ENCODE results near the gene FZD4.
"Not testable (repeated sequence)": the region's sequence is repeated elsewhere in the genome, so short reads cannot be mapped to it uniquely, and the experiment has no call there.

The FZD4 gene

DNA sequence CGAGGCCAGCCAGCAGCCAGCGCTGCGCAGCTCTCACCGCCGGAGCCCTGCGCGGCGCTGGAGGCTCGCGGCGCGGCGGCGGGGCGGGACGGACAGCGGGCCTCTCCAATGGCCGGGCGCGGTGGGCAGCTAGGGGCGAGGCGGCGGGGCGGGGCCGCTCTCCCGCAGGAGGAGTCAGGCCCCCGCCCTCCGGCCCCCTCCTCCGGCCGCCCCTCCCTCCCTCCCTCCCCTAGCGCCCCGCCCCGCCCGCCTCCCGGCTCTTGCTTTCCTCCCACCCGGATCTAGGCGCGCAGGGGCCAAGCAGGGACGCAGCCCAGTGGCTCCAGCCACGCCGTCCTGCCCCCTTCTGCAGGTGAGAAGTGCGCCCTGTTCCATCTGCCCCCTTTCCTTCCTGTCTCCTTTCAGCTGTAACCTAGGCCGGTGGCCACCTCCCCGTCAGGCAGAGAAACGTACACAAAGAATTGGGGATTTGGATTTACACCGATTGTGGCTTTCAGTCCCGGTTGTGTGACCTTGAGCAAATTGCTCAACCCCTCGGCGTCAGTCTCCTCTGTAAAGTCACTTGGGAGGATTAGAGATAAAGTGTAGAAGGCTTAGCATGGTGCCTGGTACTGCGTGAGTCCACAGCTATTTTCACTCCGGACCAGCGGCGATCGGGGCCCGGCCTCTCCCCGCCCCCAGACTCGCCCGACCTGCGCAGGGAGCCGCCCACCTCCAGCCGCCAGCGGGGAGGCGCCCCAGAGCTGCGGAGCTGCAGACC lies at the start of gene FZD4:
Gene FZD4, minus strand, starts transcription at position 35 of the 760 bp plus-strand sequence. CDS start 310 bp downstream, outside the sequence.
- DNase-seq (ENCODE audit: low read depth), result peak; percentile 91

DNA sequence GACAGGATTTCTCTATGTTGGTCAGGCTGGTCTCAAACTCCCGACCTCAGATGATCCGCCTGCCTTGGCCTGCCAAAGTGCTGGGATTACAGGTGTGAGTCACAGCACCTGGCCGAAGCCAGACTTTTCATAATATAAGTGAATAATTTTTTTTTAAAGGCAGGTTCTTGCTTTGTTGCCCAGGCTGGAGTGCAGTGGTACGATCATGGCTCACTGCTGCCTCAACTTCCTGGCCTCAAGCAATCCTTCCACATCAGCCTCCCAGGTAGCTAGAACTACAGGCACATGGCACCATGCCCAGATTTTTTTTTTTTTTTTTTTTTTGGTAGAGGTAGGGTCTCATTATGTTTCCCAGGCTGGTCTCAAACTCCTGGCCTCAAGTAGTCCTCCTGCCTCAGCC lies 49.1 kb upstream of the FZD4 start:
- not testable (repeated sequence) for DNase-seq (ENCODE audit: low read depth)

DNA sequence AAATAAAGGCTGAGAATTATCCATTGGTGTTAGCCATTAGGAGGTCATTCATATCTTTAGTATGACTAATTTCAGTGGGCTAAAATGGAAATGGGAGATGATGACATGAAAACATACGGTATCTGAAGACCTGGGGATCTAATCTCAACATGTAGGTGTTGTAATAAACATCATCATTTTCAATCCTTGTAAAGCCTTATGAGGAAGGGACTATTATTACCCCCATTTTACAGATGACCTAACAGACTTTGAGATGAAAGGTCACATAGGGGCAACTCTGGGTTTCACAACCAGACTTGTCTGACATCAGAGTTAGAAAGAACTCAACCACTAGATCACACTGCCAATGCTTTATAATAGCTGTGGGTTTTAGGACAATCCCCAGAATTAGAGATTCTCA lies 47.7 kb upstream of the FZD4 start:
- DNase-seq (ENCODE audit: low read depth), result no peak

DNA sequence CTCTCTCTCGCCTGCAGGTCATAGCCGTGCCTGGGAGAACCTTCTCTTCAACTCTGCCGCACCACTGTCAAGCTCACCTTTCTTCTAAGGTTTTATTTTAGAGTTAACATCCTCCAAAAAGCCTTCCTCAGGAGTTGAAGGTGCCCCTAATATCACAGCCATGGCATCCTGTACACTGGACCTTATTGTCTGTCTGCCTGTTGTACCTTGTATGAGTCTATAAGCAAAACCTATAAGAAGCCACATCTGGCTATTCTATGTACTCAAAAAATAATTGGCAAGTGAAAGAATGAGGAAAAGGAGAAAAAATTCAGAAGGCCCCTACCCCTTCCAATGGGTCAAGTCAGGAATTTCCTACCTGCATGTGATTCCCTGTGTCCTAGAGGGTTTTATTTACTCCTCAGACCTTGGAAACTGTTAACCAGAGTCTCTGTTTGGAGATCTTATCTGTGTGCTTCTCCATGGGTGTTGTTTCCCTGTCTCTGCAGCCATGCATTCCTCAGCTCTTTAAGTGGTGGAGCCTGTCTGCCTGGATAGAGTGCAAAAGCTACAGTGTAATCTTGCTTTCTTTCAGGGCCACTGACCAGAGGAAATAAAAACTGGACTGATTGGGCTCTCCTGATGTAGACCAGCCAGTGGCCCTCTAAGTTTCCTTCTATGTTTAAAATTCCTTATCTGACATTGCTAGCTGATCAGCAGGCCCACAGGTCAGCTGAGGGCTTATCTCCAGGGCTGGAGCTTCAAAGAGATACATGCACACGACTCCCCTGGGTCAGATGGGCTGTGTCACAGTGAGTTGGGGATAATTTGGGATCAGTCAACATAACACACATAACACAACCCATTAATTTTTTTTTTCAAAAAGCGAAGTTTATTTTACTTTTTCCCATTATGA lies 44.9 kb upstream of the FZD4 start:
- peak; percentile 64 for DNase-seq (ENCODE audit: low read depth)

DNA sequence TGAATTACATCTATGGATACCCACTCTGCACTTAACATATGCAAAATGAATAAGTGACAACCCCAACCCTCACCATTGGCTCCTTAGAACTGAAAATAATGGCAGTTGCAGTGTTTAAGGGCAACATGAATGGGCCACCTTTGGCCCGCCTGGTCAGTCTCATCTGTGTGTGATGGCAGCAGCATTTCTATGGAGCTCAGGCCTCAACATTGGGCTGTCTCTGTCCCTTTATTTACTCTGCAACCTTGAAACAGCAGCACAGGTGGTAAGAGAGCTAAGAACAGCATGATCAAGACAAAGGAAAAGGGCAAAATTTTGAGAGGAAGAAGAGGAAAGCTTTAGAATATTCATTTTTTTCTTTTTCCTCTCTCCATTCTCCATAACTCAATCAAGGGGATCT lies 44.2 kb upstream of the FZD4 start:
- no peak for DNase-seq (ENCODE audit: low read depth)

DNA sequence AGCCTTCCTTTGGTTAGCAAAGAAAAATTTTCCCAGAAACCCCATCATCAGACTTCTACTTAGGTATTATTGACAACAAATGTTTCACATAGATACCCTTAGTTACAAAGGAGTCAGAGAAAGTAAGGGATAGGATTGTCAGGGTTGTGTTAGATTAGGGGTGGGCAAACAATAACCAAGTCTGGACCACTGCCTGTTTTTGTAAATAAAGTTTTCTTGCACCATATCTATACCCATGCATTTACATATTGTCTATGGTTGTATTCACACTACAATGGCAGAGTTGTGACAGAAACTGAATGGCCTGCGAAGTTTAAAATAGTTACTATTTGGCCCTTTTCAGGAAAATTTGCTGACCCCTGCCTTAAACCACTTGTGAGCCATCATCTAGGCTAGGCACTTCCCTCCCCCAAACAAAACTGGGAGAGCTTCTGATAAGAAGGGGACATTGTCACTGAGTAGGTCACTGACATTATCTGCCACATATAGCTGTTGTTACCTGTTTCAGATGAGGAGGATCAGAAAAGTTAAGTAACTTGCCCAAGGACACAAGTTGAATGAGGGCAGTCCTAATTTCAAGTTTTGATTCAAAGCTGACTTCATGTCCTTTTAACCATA lies 41.9 kb upstream of the FZD4 start:
- DNase-seq (ENCODE audit: low read depth), result no peak

DNA sequence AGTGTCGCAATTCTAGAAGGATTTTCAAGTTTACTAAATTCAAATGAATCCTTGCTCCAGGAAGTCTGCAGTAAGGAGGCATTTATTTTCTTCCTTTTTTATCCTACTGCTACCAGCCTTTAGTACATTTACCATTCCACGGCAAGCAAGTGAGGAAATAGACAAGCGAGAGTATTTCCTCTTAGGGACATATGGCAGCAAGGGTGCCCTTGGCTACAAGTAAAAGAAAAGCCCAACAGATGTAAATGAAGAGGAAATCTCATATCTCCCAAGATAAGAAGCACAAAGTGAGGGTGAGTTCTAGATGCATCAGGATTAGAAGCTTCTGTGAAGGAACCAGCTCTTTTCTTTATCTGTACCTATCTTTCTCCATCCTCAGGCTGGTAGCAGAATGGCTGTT lies 37.8 kb upstream of the FZD4 start:
- no peak for DNase-seq (ENCODE audit: low read depth)

DNA sequence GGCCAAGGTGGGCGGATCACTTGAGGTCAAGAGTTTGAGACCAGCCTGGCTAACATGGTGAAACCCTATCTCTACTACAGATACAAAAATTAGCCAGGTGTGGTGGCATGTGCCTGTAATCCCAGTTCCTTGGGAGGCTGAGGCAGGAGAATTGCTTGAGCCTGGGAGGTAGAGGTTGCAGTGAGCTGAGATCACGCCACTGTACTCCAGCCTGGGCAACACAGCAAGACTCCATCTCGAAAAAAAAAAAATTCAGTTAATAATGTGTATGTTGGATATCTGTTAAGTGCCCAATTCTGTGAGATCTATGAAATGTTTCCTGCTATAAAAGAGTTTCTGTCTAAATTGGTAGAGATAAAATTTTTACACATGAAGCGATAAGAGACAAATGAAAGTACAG lies 37.1 kb upstream of the FZD4 start:
- DNase-seq (ENCODE audit: low read depth), result not testable (repeated sequence)

DNA sequence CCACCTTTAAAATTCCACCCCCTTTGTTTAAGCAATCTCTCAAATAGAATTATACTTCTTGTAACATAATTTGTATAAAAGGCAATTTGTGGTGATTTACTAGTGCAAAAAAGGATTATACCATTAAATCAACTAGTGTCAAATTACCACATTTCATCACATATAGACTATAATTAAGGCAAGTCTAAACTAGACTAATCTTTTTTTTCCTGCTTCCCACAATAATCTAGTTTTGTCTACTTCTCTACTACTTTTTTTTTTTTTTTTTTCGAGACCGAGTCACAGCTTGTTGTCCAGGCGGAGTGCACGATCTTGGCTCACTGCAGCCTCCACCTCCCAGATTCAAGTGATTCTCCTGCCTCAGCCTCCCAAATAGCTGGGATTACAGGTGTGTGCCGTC lies 36.1 kb upstream of the FZD4 start:
- DNase-seq (ENCODE audit: low read depth), result no peak

DNA sequence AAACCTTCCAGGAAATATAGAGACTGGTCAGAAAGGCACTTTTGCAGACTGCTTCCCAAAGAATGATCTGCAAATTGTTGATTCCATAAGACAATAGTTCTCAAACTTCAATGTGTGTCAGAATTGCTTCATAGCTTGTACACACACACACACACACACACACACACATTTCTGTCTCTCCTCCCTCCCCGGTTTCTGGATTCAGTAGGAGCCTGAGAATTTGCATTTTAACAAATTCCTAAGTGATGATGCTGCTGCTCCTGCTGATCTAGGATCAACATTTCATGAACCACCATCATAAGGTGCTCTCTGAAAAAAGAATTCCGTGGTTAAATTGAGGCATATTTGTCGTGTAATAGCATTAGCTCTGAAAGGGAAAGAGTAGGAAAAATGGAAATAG lies 35.3 kb upstream of the FZD4 start:
- peak; percentile 82 for DNase-seq (ENCODE audit: low read depth)

DNA sequence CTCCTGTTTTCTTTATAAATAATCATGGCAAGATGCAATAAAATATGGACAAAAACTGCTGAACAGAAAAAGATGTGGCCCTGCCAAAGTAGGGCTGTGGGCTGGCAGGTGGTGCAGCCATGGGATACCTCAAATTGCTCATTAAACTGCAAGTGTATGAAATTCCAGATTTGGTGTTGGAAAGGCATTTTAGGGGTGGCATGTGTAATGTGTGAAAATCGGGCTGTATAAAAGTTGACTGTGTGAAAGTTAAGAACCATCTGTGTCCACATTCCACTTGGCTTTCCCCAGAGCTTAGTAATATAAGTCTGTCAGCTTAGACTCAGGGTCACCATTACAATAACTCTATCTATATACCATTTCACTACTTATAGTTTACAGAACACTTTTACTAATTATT lies 34.8 kb upstream of the FZD4 start:
- peak; percentile 22 for DNase-seq (ENCODE audit: low read depth)

DNA sequence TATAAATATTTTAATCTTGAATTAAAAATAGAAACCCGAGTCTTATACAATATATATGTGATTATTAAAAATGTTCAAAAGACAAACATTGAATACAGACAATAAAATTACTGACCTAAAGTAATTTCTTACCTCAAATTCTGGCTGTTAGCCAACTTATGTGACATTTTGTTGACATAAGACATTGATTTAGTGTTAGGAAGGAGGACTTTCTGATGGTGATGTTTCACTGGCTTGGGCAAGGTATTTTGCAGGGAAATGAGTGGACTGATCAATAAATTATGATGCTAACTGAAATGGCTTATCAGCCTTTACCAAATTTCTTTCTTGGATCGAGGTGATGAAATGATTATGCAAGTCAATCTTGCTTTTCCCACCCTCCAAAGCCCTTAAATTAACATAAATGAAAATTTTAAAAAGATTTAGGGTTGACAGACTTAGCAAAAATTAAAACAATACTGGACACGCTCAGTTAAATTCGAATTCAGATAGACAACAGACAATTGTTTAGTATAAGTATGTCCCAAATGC lies 33.2 kb upstream of the FZD4 start:
- no peak for DNase-seq (ENCODE audit: low read depth)

DNA sequence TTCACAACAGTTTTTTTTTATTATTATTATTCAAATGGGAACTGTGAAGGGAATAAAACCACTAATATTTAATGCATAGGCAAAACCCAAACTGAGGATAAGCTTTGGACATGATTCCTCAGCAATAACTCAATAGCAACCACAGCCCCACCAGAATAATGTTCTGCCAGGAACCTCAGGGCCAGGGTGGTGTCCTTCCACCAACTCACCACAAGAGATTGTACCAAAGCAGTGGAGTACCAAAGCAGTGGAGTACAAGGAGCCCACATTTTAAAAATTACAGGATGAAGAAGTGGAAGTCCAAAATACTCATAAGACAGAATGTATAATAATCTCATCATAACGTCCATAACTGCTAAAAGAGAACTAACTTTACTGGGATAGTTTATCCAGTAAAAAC lies 32.5 kb upstream of the FZD4 start:
- no peak for DNase-seq (ENCODE audit: low read depth)

DNA sequence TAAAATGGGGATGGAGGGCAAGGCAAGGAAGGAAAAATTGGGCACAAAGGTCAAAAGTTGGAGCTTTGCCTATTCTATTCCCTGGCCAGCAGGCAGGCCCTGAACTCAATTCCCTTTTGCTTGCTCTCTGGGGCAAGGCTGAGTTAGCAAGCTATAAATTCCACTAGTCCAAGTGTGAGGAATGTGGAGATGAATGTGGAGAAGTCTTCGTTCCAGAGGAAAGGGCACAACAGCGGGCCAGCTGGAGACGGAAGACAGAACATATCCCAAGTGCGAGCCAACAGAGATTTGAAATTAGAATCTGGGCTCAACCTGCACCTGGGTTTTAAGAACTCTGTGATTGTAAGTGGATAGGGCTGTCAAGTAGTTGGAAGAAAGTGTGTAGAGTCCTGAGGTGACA lies 29.5 kb upstream of the FZD4 start:
- DNase-seq (ENCODE audit: low read depth), result no peak

DNA sequence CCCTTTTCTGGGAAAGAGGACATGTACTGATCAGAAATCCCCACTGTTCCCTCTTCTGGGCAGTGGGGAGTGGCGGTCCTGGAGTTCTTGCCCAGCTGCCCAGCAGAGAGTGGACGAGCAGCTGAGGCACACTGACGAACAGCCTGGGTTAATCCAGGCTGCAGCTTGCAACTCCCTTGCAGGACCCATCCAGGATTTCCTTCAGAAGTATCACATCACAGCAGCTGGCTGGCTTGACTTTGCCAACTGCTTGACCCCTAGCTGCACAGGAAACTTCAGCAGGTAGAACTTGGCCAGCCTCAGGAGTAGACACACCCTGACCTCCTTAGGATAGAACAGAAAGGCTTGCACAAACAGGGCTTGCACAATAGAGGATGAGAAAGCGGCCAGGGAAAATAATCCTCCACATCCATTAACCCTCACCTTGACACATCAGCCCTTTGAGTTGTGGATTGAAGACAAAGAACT lies 27.9 kb upstream of the FZD4 start:
- no peak for DNase-seq (ENCODE audit: low read depth)

DNA sequence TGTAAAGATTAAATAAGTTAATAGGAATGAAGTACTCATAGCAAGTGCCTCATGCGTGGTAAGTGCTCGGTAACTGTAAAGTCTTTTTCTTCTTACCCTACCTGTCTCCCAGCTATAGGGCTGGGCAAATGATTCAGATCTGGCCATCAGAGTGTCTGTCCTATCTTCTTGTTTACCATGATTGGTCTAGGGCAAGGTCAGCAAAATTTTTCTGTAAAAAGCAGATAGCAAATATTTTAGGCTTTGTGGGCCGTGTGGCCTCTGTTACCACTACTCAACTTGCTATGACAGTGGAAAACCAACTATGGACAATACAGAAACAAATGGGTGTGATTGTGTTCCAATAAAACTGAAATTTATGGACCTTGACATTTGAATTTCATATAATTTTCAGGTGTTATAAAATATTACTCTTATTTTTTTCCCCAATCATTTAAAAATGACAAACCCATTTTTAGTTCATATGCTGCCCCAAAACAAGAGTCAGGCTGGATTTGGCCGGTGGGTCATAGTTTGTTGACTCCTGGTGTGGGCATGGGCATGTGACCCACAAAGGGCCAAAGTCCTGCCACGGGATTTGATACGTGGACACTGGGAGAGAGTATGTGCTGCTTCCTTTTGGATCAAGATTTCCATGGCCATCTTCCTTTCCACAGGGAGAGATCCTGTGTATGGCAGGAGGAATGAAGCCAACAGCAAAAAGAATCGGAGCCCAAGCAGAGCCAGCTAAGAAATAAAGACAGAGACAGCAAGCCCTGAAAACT lies 26.8 kb upstream of the FZD4 start:
- no peak for DNase-seq (ENCODE audit: low read depth)

DNA sequence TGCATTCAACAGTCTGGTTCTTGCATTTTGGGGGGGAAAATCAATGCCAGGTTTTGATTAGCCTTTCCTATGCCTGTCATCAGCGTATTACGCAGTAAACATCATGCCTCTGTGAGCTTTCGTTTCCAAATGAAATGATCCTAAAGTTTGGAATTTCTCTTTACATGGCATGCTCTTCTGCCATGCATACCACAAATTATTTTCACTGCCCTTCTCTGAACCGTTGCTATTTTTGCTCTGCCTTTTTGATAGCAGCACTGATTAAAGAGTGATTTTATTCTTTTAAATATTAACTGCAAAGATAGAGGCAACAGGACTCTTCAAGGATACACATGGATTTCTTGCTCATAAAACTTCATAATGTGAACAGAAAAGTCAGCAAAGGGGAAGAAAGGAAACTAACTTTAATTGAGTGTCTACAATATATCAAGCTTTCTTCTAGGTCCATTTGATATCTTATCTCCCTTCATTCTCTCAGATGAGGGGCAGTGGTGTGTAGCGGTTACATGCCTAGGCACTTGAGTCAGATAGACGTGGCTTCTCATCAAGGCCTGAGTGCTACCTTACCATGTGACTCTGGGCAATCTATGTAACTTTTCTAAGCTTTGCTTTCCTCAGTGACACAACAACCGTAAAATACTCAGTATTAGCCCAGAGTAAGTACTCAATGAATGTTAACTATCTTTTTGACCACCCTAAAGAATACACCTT lies 25.0 kb upstream of the FZD4 start:
- DNase-seq (ENCODE audit: low read depth), result peak; percentile 44

DNA sequence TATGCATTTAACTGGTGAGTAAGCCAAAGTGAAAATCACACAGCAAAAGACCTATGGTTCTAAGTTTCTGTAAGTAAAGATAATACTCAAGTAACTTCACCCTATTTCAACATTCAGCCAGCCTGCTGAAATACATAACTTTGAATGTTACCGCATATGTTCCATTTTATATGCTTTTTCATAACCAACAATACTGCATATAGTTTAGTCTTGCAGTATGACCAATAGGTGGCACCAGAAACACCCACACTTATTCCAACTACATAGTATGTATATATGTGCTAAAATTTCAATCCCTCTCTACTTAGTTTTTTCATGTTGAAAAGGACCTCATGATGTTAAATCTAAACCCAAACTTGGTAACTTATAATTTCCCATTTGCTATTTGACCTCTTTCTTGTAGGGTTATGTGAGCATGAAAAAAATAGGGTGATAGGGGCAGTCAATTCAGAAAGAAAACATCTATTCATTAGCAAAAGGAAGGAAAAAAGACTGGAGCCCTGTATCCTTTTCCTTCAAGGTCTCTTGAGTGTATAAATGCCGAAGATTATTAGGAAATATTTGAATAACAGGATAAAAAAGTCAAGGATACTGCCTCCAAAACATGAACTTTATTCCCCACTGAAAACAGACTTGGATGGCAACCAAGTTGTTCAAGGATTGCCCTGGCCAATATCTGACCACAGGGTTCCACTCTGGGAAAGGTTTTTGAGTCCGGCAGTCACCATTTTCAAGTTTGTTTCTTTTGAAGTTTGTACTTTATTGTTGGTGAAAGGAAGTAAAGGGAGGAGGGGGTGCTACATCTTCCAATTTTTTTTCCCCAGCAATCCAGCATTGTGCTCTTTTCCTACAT lies 23.8 kb upstream of the FZD4 start:
- peak; percentile 54 for DNase-seq (ENCODE audit: low read depth)

DNA sequence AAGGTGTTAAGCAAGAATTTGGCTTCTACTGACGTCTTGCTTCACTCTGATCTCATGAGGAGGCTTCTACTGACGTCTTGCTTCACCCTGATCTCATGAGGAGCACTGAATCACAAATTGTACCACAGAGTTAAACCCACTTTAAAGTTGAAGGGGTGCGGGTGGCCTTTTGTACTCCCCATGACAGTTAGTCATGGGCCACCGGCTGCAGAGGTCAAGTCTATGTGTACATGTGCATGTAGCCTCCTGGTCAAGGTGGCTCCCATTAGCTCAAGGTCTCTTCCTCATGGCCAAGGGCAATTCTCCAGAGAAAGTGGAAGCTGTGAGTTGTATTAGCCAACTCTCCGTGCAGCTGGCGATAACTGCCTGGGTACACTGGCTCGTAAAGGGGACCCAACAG lies 23.1 kb upstream of the FZD4 start:
- DNase-seq (ENCODE audit: low read depth), result no peak

DNA sequence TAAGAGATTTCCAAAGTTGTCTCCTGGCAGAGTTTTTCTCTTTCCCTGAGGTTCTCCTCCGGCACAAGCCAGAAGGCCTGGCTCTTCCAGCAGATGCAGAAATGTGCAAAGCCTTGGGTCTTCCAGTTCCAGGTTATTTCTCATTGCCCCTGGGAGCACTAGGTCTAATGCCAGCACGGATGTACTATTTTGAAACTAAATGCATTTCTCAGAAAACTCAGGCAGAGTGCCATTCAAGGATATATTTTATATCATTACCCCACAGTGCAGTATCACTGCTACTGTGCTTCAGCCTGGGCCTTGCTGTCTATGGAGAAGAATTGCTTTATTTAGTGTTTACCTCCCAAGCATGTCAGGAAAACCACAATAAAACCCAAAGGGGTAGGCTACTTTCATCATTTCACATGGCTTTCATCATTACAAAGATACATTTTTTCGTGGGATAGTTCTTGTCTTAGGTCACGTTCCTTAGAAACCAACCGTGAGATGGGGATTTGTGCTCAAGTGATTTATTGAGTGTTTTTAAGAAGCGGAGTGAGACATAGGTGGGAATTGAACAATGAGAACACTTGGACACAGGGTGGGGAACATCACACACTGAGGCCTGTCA lies 22.4 kb upstream of the FZD4 start:
- no peak for DNase-seq (ENCODE audit: low read depth)

Measured in EH (cell line).